CD14-positive monocyte (primary cell): Measurements from ENCODE around the gene NBEA. TPM values are rescaled to one million over a fixed set of nuclear protein-coding genes. Genes with fewer than 3 reads are reported as not detected.

Experiments used
- DNase-seq, 3 donors: peaks; one replicate each; pipeline ENCODE4 v3.0.0-alpha.2; 2011 to 2022
- H2AFZ ChIP-seq: 2 replicates; pipeline ENCODE4 v1.6.0; 2012; ENCODE audit warnings: mild to moderate bottlenecking, low read depth, low read length, inconsistent platforms; ENCODE audit not compliant: insufficient read depth, poor library complexity, severe bottlenecking
- H3K27ac ChIP-seq, 2 donors: 1 replicate in 1 of 2; 2 replicates in 1 of 2; pipeline ENCODE4 v1.5.1; 2012 to 2013; ENCODE audit warnings: low read length in 2 of 2, control low read depth in 1 of 2, inconsistent platforms in 1 of 2, low read depth in 1 of 2, mild to moderate bottlenecking in 1 of 2
- H3K27me3 ChIP-seq, 2 donors: one replicate each; pipeline versions ENCODE4 v1.6.0 to v1.6.1; 2011 to 2013; ENCODE audit warnings: low read length in 2 of 2; ENCODE audit not compliant: control insufficient read depth in 2 of 2, insufficient read depth in 2 of 2
- H3K36me3 ChIP-seq, 2 donors: replicated peaks in 1 of 2; 1 replicate in 1 of 2; 2 replicates in 1 of 2; pipeline versions ENCODE4 v1.5.1 to v1.6.1; 2012 to 2013; ENCODE audit warnings: low read length in 2 of 2, control low read depth in 1 of 2, inconsistent platforms in 1 of 2, mild to moderate bottlenecking in 1 of 2; ENCODE audit not compliant: insufficient read depth in 2 of 2, control insufficient read depth in 1 of 2
- H3K4me1 ChIP-seq, 2 donors: 1 replicate in 1 of 2; 2 replicates in 1 of 2; pipeline versions ENCODE4 v1.5.1 to v1.6.1; 2012 to 2013; ENCODE audit warnings: low read length in 2 of 2, control low read depth in 1 of 2, inconsistent platforms in 1 of 2, mild to moderate bottlenecking in 1 of 2, moderate library complexity in 1 of 2; ENCODE audit not compliant: insufficient read depth in 2 of 2, control insufficient read depth in 1 of 2
- H3K4me2 ChIP-seq: replicated peaks from 2 replicates; pipeline ENCODE3; 2012; ENCODE audit warnings: low read length, moderate library complexity, mild to moderate bottlenecking; ENCODE audit not compliant: poor library complexity, severe bottlenecking; ENCODE audit errors: extremely low read depth
- H3K4me3 ChIP-seq, 3 experiments: fragments of 200-600 bp in 1 of 3; sonication (generic) in 1 of 3; replicated peaks in 1 of 3; 1 replicate in 2 of 3; 2 replicates in 1 of 3; pipeline ENCODE4 v1.5.1; 2011 to 2013; ENCODE audit warnings: low read length in 3 of 3, mild to moderate bottlenecking in 3 of 3, control low read depth in 2 of 3, low read depth in 2 of 3, inconsistent platforms in 1 of 3, moderate library complexity in 1 of 3
- H3K79me2 ChIP-seq: 2 replicates; pipeline ENCODE4 v1.6.0; 2012; ENCODE audit warnings: mild to moderate bottlenecking, control low read depth, inconsistent platforms, low read length, moderate library complexity; ENCODE audit not compliant: insufficient read depth
- H3K9ac ChIP-seq: 2 replicates; pipeline ENCODE4 v1.6.0; 2017; ENCODE audit warnings: low read length, mild to moderate bottlenecking; ENCODE audit not compliant: insufficient read depth, poor library complexity, severe bottlenecking
- H3K9me3 ChIP-seq, 2 donors: replicated peaks in 1 of 2; 1 replicate in 1 of 2; 2 replicates in 1 of 2; pipeline versions ENCODE4 v1.5.1 to v1.6.1; 2012 to 2013; ENCODE audit warnings: low read length in 2 of 2, control low read depth in 1 of 2; ENCODE audit not compliant: control insufficient read depth in 1 of 2, insufficient read depth in 1 of 2
- H4K20me1 ChIP-seq: 2 replicates; pipeline ENCODE4 v1.6.0; 2012; ENCODE audit warnings: mild to moderate bottlenecking, low read length, control low read depth, moderate library complexity; ENCODE audit not compliant: insufficient read depth
- H3K27ac Mint-ChIP-seq, 7 donors: one replicate each; pipeline ENCODE4 v1.8.0; 2020; ENCODE audit warnings: mild to moderate bottlenecking in 7 of 7, mixed read lengths in 7 of 7, moderate library complexity in 6 of 7, inconsistent platforms in 2 of 7
- H3K27me3 Mint-ChIP-seq, 3 donors: one replicate each; pipeline ENCODE4 v1.8.0; 2021 to 2022; ENCODE audit warnings: low read depth in 3 of 3, mild to moderate bottlenecking in 3 of 3, mixed read lengths in 3 of 3, moderate library complexity in 3 of 3, inconsistent platforms in 1 of 3
- H3K36me3 Mint-ChIP-seq, 2 donors: one replicate each; pipeline ENCODE4 v1.8.0; 2020; ENCODE audit warnings: mixed read lengths in 2 of 2, inconsistent platforms in 1 of 2, mild to moderate bottlenecking in 1 of 2
- H3K4me1 Mint-ChIP-seq: one replicate; pipeline ENCODE4 v1.8.0; 2020; ENCODE audit warnings: mild to moderate bottlenecking, mixed read lengths
- H3K4me3 Mint-ChIP-seq, 2 donors: one replicate each; pipeline ENCODE4 v1.8.0; 2020; ENCODE audit warnings: mild to moderate bottlenecking in 2 of 2, mixed read lengths in 2 of 2, moderate library complexity in 1 of 2
- H3K9me3 Mint-ChIP-seq, 7 donors: one replicate each; pipeline ENCODE4 v1.8.0; 2020 to 2022; ENCODE audit warnings: mixed read lengths in 7 of 7, mild to moderate bottlenecking in 6 of 7, moderate library complexity in 6 of 7, inconsistent platforms in 2 of 7
- CTCF ChIP-seq: fragments of 200-600 bp; IDR thresholded peaks from one replicate; pipeline ENCODE4 v1.8.0; 2022; ENCODE audit warnings: antibody characterized with exemption, mild to moderate bottlenecking
- WGBS: methylation state at CpG from one replicate; pipeline ENCODE4 v1.1.5; 2013; ENCODE audit warnings: missing lambda C conversion rate; ENCODE audit not compliant: insufficient coverage; 5-methylcytosine and 5-hydroxymethylcytosine counted together
- intact Hi-C, 2 donors: fragments of 100-400 bp; cut with micrococcal nuclease; formaldehyde crosslinking; loops; one replicate each; pipeline versions ENCODE4 v1.15.0 to v1.15.1; 2023
- polyA plus RNA-seq, 3 donors: library from polyadenylated mRNA; depleted of rRNA in 1 of 3; unstranded in 2 of 3; stranded (reverse) in 1 of 3; fragments of 300-500 nt in 2 of 3; fragments of >200 nt in 1 of 3; fragmentation: Illumina TruSeq in 2 of 3; gene quantifications; 1 replicate in 2 of 3; 2 replicates in 1 of 3; pipeline ENCODE4 v1.2.3, GENCODE V29; 2012 to 2021

NBEA gene
- polyA plus RNA-seq, 3 donors = 0.03 to 0.23 (median 0.08) TPM

DNA sequence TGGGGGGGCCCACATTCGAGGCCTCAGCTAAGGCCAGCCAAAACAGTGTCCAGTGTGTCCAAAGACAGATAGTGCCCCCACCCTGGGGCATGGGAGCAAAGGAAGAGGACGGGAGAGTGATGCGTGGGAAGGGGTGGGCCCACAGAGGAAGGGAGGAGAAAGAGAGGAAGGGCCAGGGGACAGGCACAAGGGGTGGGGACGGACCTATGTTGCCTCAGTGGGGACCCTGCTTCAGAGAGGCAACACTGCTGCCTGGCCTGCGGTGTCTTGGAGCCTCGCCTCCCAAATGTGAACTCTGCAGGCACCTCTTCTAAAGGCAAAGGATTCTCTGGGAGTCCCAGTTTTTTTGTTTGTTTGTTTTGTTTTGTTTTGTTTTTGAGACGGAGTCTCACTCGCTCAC lies 764.7 kb downstream of the NBEA start:
- DNase-seq = no peak
- Histone ChIP-seq H3K4me2 (no peak overlapping the region), H3K27me3 (no peaks in the 10 kb centered on the region), H3K36me3 (no peaks in the 10 kb centered on the region), H3K9ac (no peak overlapping the region), H3K9me3 (peaks cover 0 to 7% of the 10 kb centered on the region in 2 donors), H2AFZ (no peak overlapping the region), H3K79me2 (no peaks in the 10 kb centered on the region), H3K4me3 (no peak overlapping the region), H3K4me1 (no peaks in the 10 kb centered on the region), H3K27ac (no peak overlapping the region), H4K20me1 (no peaks in the 10 kb centered on the region)
- Mint-ChIP-seq H3K27me3 (peaks cover 1 to 3% (median 2%) of the 10 kb centered on the region in 3 donors), H3K4me3 (no peak overlapping the region), H3K4me1 (no peaks in the 10 kb centered on the region), H3K9me3 (peaks cover 5 to 20% (median 14%) of the 10 kb centered on the region in 7 donors), H3K36me3 (no peaks in the 10 kb centered on the region), H3K27ac (no peak overlapping the region)
- 100% methylated on average over 3 of the region's 8 CpGs for WGBS
- no peak for TF ChIP-seq CTCF
- intact Hi-C loops = no loop called here

DNA sequence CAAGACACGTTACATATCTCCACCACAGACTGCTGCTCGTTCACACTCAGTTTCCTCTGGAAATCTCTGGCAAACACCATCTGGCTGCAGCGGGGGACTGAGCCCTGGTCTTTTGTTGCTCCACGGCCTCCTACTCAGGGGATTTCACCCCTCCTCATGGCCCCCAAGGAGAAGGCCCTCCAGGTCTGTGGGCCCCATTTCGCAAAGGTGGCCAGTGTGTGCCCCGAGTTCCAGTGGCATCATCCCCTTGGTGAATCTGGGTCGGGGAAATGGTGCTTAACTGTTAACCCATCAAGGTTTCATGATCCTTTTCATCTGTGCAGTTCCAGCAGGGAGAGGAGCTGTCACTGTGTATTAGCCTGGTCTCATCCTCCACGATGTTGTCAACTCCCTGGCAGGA lies 769.8 kb downstream of the NBEA start:
- no peak for DNase-seq
- no peak overlapping the region for H2AFZ ChIP-seq
- no peak overlapping the region for H3K9ac ChIP-seq
- no peak overlapping the region for H3K4me3 ChIP-seq
- no peak overlapping the region for H3K27ac Mint-ChIP-seq
- no peaks in the 10 kb centered on the region for H3K36me3 ChIP-seq
- no peak overlapping the region for H3K4me2 ChIP-seq
- H4K20me1 ChIP-seq = no peaks in the 10 kb centered on the region
- peaks cover 0 to 3% of the 10 kb centered on the region in 2 donors for H3K9me3 ChIP-seq
- no peak overlapping the region for H3K27ac ChIP-seq
- no peak for TF ChIP-seq CTCF
- 93% methylated on average over 7 of the region's 8 CpGs for WGBS
- H3K4me1 Mint-ChIP-seq = no peaks in the 10 kb centered on the region
- no peaks in the 10 kb centered on the region for H3K36me3 Mint-ChIP-seq
- no peaks in the 10 kb centered on the region for H3K27me3 ChIP-seq
- intact Hi-C loops = no loop called here
- H3K9me3 Mint-ChIP-seq = peaks cover 0 to 13% (median 2%) of the 10 kb centered on the region in 7 donors
- no peak overlapping the region for H3K4me3 Mint-ChIP-seq
- no peaks in the 10 kb centered on the region for H3K4me1 ChIP-seq
- H3K79me2 ChIP-seq = no peaks in the 10 kb centered on the region
- H3K27me3 Mint-ChIP-seq = peaks cover 0 to 3% (median 2%) of the 10 kb centered on the region in 3 donors
